ENCODE data around the gene ADAMTS18.

The ADAMTS18 gene

DNA sequence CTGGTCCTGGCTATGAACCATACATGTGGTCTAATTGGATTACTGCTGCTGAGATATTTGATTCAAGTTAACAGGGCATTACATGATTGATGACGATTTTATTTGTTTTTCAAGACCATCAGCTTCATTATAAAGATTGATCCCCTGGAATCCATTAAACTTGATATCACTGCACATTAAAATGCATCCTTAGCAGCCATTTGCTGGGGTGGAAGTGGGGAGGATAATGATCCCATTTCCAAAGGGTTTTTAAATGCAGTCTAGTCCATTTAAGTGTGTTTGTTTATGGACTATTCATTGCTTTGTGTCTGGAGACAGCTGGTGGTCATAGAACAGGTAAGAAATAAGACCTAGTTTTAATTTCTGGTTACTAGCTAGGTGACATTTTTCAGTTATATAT is 40.9 kb downstream of the ADAMTS18 start:
- no peak for DNase-seq (ENCODE audit: low read depth in 2 of 2)

DNA sequence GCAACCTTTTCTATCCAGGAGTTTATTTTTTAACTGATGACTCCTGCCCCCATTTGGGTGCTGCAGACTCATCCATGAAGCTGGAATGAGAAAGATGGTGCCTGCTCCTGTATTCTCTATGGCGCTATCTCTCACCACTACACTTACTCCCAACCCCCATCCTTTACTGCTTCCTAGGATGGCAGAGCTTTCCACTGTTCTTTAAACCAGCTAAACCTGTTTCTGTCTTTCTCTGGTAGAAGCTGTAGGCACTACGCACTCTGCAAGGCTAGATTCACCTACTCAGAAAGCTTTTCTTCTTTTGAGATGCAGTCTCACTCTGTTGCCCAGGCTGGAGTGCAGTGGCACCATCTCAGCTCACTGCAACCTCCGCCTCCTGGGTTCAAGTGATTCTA is 47.0 kb downstream of the ADAMTS18 start:
- DNase-seq (ENCODE audit: low read depth in 2 of 2): no peak

- no peak for DNase-seq (ENCODE audit: low read depth in 2 of 2)
Measured at GRCh38 chr16:77386831-77387814, 47.7 kb downstream of the ADAMTS18 start.

DNA sequence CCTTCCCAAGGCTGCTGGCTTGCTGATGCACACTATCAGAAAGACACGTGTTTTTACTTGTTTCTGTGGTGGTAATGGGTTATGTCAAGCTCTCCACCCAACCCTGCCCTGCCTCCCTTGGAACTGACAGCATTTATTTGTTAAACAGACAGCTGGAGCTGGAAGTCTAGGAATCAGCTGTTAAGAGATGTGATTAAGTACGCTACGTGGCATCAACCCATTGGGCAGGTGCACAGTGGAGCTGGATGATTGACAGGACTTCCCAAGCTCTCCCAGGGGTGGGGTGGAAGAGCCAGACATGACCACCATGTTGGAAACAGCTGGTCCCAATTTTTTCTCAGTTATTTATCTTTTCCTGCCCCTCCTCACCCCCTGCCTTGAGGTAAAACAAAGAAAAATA is 49.4 kb downstream of the ADAMTS18 start:
- DNase-seq (ENCODE audit: low read depth in 2 of 2): no peak

DNA sequence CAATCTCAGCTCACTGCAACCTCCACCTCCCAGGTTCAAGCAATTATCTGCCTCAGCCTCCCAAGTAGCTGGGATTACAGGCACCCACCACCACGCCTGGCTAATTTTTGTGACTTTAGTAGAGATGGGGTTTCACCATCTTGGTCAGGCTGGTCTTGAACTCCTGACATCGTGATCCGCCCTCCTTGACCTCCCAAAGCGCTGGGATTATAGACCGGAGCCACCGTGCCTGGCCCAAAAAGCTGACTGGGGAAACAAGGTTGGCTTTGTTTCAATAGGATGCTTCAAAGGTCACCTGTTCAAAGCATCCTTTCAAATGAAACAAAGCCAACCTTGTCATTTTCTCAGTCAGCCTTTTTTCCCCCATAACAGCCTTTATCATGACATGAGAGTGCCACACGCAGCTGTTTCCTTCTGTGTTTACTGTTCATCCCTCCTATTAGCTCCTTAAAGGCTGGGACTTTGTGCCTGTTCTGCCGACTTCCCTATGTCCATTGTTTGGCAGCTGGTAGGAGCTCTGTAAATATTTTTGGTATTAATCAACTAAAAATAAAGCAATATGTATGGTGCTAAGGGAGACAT is 51.1 kb downstream of the ADAMTS18 start:
- DNase-seq (ENCODE audit: low read depth in 2 of 2): no peak

GRCh38 chr16:77376358-77376757 is 58.5 kb downstream of the ADAMTS18 start:
- DNase-seq (ENCODE audit: low read depth in 2 of 2): peak in 1 of 2 donors; percentile 4

DNA sequence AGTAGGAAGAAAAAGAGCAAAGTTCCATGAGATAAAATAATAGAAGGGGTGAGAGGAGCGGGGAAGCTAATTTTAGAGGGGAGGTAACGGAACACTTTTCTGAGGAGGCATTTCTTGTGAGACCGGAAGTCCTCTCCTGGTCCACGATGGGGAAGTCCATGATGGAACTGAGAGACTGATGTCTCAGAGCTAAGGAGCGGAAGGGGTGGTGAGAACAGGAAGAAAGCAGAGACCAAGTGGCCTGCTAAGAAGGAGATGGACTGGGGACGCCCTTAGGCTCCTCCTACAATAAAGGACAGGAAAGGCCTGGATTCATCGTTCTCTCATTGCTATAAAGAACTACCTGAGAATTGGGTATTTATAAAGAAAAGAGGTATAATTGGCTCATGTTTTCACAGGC is 59.4 kb downstream of the ADAMTS18 start:
- DNase-seq (ENCODE audit: low read depth in 2 of 2): no peak

- DNase-seq (ENCODE audit: low read depth in 2 of 2): no peak
Measured at GRCh38 chr16:77374384-77374783, 60.5 kb downstream of the ADAMTS18 start.

- DNase-seq (ENCODE audit: low read depth in 2 of 2): no peak
Measured at GRCh38 chr16:77373726-77374125, 61.1 kb downstream of the ADAMTS18 start.

GRCh38 chr16:77364770-77365169 is 70.1 kb downstream of the ADAMTS18 start:
- no peak for DNase-seq (ENCODE audit: low read depth in 2 of 2)

DNA sequence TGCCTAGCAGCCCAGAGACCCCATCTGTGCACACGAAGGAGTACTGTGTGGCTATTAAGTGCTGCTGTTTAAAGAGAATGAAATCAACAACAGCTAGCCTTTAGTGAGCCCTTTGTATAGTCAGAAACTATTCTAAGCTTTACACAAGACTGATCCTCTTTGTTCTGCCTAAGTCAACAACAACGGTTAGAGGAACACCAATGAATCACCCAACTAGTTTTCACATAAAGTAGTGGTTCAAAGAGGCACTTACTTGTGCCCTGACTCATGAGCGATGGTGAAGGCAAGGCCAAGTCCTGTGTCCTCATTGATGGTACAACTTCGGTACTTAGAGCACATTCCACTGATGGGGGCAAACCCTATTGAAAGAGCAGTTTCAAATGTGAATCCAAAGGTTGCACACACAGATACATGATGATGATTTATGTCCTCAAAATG is 75.8 kb downstream of the ADAMTS18 start:
- DNase-seq (ENCODE audit: low read depth in 2 of 2): no peak

- no peak for DNase-seq (ENCODE audit: low read depth in 2 of 2)
Measured at GRCh38 chr16:77353587-77354263, 81.1 kb downstream of the ADAMTS18 start.

GRCh38 chr16:77344341-77344740 is 90.5 kb downstream of the ADAMTS18 start:
- no peak for DNase-seq (ENCODE audit: low read depth in 2 of 2)

DNA sequence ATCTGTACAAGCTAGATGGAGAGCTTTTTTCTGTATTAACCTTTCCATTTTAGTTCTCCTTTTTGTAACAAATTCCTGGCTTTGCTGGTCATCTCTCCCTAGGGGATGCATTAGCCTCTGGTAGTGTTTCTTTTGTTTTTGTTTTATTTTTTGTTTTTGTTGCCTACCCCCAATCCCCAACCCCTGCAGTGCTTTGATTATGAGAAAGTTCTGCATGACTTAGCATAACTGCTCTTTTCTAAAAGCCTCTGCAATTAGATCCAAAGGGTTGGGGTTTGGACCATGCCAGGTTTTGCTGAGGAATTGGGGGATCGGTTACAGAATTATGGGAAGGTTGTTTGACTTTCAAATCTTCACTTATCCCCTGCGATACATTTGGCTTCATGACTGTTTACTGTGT is 98.2 kb downstream of the ADAMTS18 start:
- no peak for DNase-seq (ENCODE audit: low read depth in 2 of 2)

DNA sequence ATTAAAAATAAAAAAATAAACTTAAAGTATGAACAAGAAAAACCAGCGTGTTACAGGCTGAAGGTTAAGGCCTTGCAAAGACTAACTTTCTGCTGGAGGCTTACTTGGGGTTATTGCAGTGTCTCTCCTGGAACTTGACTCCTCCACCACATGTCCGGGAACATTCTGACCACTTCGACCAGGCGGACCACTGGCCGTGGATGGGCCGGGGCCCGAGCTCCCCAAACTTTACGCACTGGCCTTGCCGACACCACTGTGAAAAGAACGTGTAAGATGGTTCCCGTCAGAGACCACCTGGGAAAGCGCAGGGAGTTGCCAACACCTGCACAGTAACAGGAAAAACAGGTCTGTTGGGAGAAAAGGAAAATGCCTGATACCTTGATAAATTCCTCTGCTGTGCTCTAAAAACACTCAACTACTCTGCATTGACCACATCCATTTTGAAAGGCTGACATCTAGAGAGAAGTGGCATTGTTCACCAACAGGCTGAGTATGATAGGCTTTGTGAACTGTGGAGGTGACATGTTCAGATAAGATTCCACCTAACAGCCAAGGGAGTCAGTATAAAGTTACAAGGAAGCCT is 99.1 kb downstream of the ADAMTS18 start:
- DNase-seq (ENCODE audit: low read depth in 2 of 2): no peak

DNA sequence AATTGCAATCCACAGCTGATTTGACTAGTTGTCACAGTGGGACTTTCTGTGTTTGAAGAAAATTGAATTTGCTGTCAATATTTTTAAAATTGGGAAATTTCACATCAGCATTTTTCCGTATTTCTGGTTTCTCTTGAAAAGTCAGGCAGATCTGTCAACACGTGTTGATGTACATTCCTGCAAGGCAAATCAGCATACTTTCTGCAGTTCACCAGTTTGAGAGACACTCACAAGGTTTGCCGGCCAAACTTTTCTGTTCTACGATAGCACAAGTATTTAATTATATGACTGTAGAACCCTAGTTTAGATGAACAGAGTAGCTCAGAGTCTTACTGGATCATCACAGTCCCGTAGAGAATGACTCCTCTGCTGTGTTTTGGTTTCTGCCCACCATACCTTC is 102.0 kb downstream of the ADAMTS18 start:
- DNase-seq (ENCODE audit: low read depth in 2 of 2): no peak

GRCh38 chr16:77331802-77332586 is 102.8 kb downstream of the ADAMTS18 start:
- no peak for DNase-seq (ENCODE audit: low read depth in 2 of 2)

- no peak for DNase-seq (ENCODE audit: low read depth in 2 of 2)
Measured at GRCh38 chr16:77331043-77331442, 103.8 kb downstream of the ADAMTS18 start.

DNA sequence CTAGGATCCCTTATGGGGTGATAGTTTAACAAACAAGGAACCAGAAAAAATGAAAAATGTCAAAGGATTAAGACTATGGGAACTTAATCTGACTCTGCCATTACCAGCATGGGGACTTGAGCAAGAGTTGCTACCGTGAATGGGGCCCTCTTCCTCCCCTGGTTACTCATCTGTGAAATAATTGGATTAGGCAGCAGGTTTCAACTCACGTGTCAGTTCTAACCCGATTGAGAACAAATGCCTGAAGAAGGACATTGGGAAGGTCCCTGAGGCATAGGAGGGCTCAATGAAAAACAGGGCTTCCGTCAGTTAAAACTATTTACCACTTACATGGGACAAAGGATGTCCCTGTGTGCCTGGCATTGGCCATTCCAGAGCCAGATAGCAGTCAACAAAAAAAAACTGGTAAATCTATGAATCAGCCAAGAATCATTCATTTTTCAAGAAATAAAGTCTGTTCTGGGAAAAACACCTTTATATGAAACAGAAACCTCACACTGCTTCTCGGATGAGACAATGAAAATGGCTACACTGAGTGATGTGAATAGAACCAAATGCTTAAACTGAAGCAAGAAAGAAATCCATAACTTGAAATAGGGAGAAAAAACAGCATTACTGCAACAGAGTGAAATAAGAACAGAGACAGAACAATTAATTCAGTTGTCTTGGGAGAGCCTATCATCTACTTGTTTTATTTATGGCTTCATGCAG is 104.3 kb downstream of the ADAMTS18 start:
- DNase-seq (ENCODE audit: low read depth in 2 of 2): no peak

GRCh38 chr16:77328768-77329167 is 106.1 kb downstream of the ADAMTS18 start:
- DNase-seq (ENCODE audit: low read depth in 2 of 2): no peak

- no peak for DNase-seq (ENCODE audit: low read depth in 2 of 2)
Measured at GRCh38 chr16:77328274-77328673, 106.6 kb downstream of the ADAMTS18 start.

Measured in stimulated activated CD4-positive, alpha-beta T cell treated with anti-CD3 and anti-CD28 coated beads, Interleukin-1b, Interleukin-23, amount 100 ng/mL, for 4 hours (primary cell).